Transverse colon (tissue), 4 donors: ENCODE results near the gene NKX2-8. TPM values are rescaled to one million over a fixed set of nuclear protein-coding genes. Genes with fewer than 3 reads are reported as not detected.
A peak's percentile ranks its signal among the peaks of the same experiment; 100 is the strongest.

Experiments used
- DNase-seq: peaks from one replicate; pipeline ENCODE4 v3.0.0-alpha.2; 2019
- H3K27ac ChIP-seq, 4 donors: fragments of 200-600 bp; sonication (generic); 2 replicates each; pipeline ENCODE4 v1.5.1; 2016 to 2018; ENCODE audit warnings: inconsistent platforms in 4 of 4
- H3K27me3 ChIP-seq: fragments of 200-600 bp; sonication (generic); 2 replicates; pipeline ENCODE4 v1.5.1; 2017; ENCODE audit warnings: inconsistent platforms
- H3K36me3 ChIP-seq, 4 donors: fragments of 200-600 bp; sonication (generic); 2 replicates each; pipeline ENCODE4 v1.5.1; 2017 to 2019; ENCODE audit warnings: inconsistent platforms in 4 of 4
- H3K4me1 ChIP-seq, 4 donors: fragments of 200-600 bp; sonication (generic); 2 replicates each; pipeline ENCODE4 v1.5.1; 2017 to 2020; ENCODE audit warnings: inconsistent platforms in 4 of 4
- H3K4me3 ChIP-seq, 4 donors: fragments of 200-600 bp; sonication (generic); 1 replicate in 1 of 4; 2 replicates in 3 of 4; pipeline versions ENCODE4 v1.5.1 to v1.6.1; 2017 to 2019; ENCODE audit warnings: inconsistent platforms in 4 of 4
- H3K9me3 ChIP-seq, 2 donors: fragments of 200-600 bp; sonication (generic); 2 replicates each; pipeline ENCODE4 v1.5.1; 2017 to 2019; ENCODE audit warnings: inconsistent platforms in 2 of 2
- CTCF ChIP-seq, 5 experiments: fragments of 200-600 bp in 3 of 5; fragments of 450-650 bp in 2 of 5; sonication (generic) in 3 of 5; IDR thresholded peaks; 1 replicate in 2 of 5; 2 replicates in 3 of 5; pipeline ENCODE4 v1.5.1; 2016 to 2017; ENCODE audit warnings: antibody characterized with exemption in 5 of 5, inconsistent platforms in 3 of 5, mild to moderate bottlenecking in 2 of 5, moderate library complexity in 1 of 5
- EP300 ChIP-seq: sonication (generic); formaldehyde crosslinking; IDR thresholded peaks from one replicate; pipeline ENCODE4 v1.6.1; 2017; ENCODE audit warnings: antibody characterized with exemption, low read depth
- POLR2A ChIP-seq: fragments of 450-650 bp; IDR thresholded peaks from one replicate; pipeline ENCODE4 v1.6.1; 2016; ENCODE audit warnings: antibody characterized with exemption, mild to moderate bottlenecking, moderate library complexity
- POLR2AphosphoS5 ChIP-seq, 3 donors: sonication (generic); formaldehyde crosslinking; IDR thresholded peaks; one replicate each; pipeline ENCODE4 v1.6.1; 2016; ENCODE audit warnings: antibody characterized with exemption in 3 of 3
- WGBS, 2 donors: methylation state at CpG; one replicate each; pipeline ENCODE4 v1.1.5; 2018; ENCODE audit warnings: low coverage in 1 of 2; 5-methylcytosine and 5-hydroxymethylcytosine counted together
- in situ Hi-C, 4 donors: fragments of 200-750 bp; cut with MboI; loops; one replicate each; pipeline versions ENCODE4 v1.15.0 to v1.15.1; 2017; ENCODE audit warnings: low sequenced_read_pairs in 3 of 4, low pct_ligation_motif_present in 1 of 4, low pct_unique_long_range_greater_than_20kb in 1 of 4
- intact Hi-C: fragments of 100-400 bp; cut with DNase I; formaldehyde crosslinking; loops from one replicate; pipeline ENCODE4 v1.15.1; 2023; ENCODE audit warnings: low total_unique reads
- total RNA-seq, 4 donors: library from RNA; depleted of rRNA; stranded (reverse); fragments of >200 nt; gene quantifications; one replicate each; pipeline ENCODE4 v1.1.0, GENCODE V29; 2016

The NKX2-8 gene
- total RNA-seq, 4 donors from 2014 or later: not detected

GRCh38 chr14:36583893-36584811, 1.7 kb upstream of the NKX2-8 start:
- H3K4me1 ChIP-seq: peaks cover 0 to 30% (median 23%) of the 10 kb centered on the region in 4 donors
- no peak for DNase-seq

GRCh38 chr14:36583242-36583892, 953 bp upstream of the NKX2-8 start:
- Histone ChIP-seq H3K9me3 (no peaks in the 10 kb centered on the region), H3K27ac (no peak overlapping the region), H3K27me3 (peaks cover 100% of the 10 kb centered on the region), H3K4me3 (no peak overlapping the region), H3K4me1 (peaks cover 0 to 30% (median 23%) of the 10 kb centered on the region in 4 donors), H3K36me3 (no peaks in the 10 kb centered on the region)
- no peak for TF ChIP-seq EP300
- TF ChIP-seq POLR2A: no peak
- TF ChIP-seq POLR2AphosphoS5 (IDR thresholded peaks at IDR 0.05): no peak
- no peak for TF ChIP-seq CTCF (IDR thresholded peaks at IDR 0.05)
- intact Hi-C loops: no loop called here
- in situ Hi-C loops: no loop called here
- DNase-seq: no peak
- WGBS, 2 donors: 34% methylated on average over 25 of the region's 33 CpGs; no CpG with 5 or more reads in 1 of the 2 donors

More at GRCh38 chr14:36583893-36584811, 1.7 kb upstream of the NKX2-8 start:
- Histone ChIP-seq H3K27me3 (peaks cover 100% of the 10 kb centered on the region), H3K36me3 (no peaks in the 10 kb centered on the region), H3K4me3 (no peak overlapping the region), H3K9me3 (no peaks in the 10 kb centered on the region), H3K27ac (no peak overlapping the region)
- intact Hi-C loops: no loop called here
- TF ChIP-seq POLR2AphosphoS5 (IDR thresholded peaks at IDR 0.05): no peak
- no peak for TF ChIP-seq EP300
- no peak for TF ChIP-seq POLR2A
- TF ChIP-seq CTCF (IDR thresholded peaks at IDR 0.05): no peak
- WGBS, 2 donors: 30 to 43% methylated on average over 2 to 49 of the region's 53 CpGs
- in situ Hi-C loops: no loop called here

- intact Hi-C loops (no loop called here), in situ Hi-C loops (no loop called here)
- no peak for DNase-seq
- Histone ChIP-seq H3K36me3 (no peaks in the 10 kb centered on the region), H3K9me3 (no peaks in the 10 kb centered on the region), H3K27me3 (peaks cover 100% of the 10 kb centered on the region), H3K27ac (no peak overlapping the region), H3K4me1 (peaks cover 0 to 30% (median 23%) of the 10 kb centered on the region in 4 donors), H3K4me3 (peak overlapping the region in 1 of 4 donors; percentile 33)
- 15% methylated on average over 12 of the region's 15 CpGs; no CpG with 5 or more reads in 1 of the 2 donors for WGBS, 2 donors
- no peak for TF ChIP-seq CTCF (IDR thresholded peaks at IDR 0.05)
- TF ChIP-seq POLR2AphosphoS5 (IDR thresholded peaks at IDR 0.05): no peak
- TF ChIP-seq EP300: no peak
- no peak for TF ChIP-seq POLR2A
These were observed 444 bp upstream of the NKX2-8 start for GRCh38 chr14:36582874-36583241.
